GM06990 (cell line): ENCODE results near the gene CD99L2.

Experiments used
- DNase-seq: peaks from one replicate; pipeline ENCODE4 v3.0.0-alpha.2; 2011; ENCODE audit not compliant: insufficient read length; ENCODE audit errors: extremely low read depth
- H3K27me3 ChIP-seq: replicated peaks from 2 replicates; pipeline ENCODE4 v1.6.0; 2011; ENCODE audit warnings: low read length; ENCODE audit not compliant: control insufficient read depth, insufficient read depth
- H3K36me3 ChIP-seq: 2 replicates; pipeline ENCODE4 v1.5.1; 2011; ENCODE audit warnings: low read length; ENCODE audit not compliant: control insufficient read depth, insufficient read depth
- H3K4me3 ChIP-seq: replicated peaks from 2 replicates; pipeline ENCODE4 v1.5.1; 2011; ENCODE audit warnings: low read depth, mild to moderate bottlenecking, control low read depth, low read length
- CTCF ChIP-seq: IDR thresholded peaks from 2 replicates; pipeline ENCODE4 v1.5.1; 2011; ENCODE audit warnings: low read length, control low read depth, mild to moderate bottlenecking, inconsistent platforms; ENCODE audit not compliant: insufficient read depth, poor library complexity, severe bottlenecking

Gene CD99L2

GRCh38 chrX:150936556-150936955 is 38.1 kb upstream of the CD99L2 start:
- no peak for TF ChIP-seq CTCF
- H3K4me3 ChIP-seq = no peak overlapping the region
- DNase-seq = no peak
- no peaks in the 10 kb centered on the region; the same call in 1 of the 2 replicates for H3K27me3 ChIP-seq
- H3K36me3 ChIP-seq = no peaks in the 10 kb centered on the region

- Histone ChIP-seq H3K27me3 (no peaks in the 10 kb centered on the region; the same call in 1 of the 2 replicates), H3K4me3 (no peak overlapping the region), H3K36me3 (no peaks in the 10 kb centered on the region)
- TF ChIP-seq CTCF = no peak
- DNase-seq = no peak
Measured at GRCh38 chrX:150935467-150935866, 37.0 kb upstream of the CD99L2 start.

GRCh38 chrX:150934453-150934852 is 36.0 kb upstream of the CD99L2 start:
- no peak for TF ChIP-seq CTCF
- no peaks in the 10 kb centered on the region for H3K36me3 ChIP-seq
- no peak overlapping the region for H3K4me3 ChIP-seq
- no peaks in the 10 kb centered on the region; the same call in 1 of the 2 replicates for H3K27me3 ChIP-seq
- DNase-seq = no peak

- Histone ChIP-seq H3K27me3 (no peaks in the 10 kb centered on the region; the same call in 1 of the 2 replicates), H3K4me3 (no peak overlapping the region), H3K36me3 (no peaks in the 10 kb centered on the region)
- TF ChIP-seq CTCF = no peak
- DNase-seq = no peak
Measured at GRCh38 chrX:150933945-150934350, 35.5 kb upstream of the CD99L2 start.

- no peak overlapping the region for H3K4me3 ChIP-seq
- TF ChIP-seq CTCF = no peak
- H3K36me3 ChIP-seq = no peaks in the 10 kb centered on the region
- no peak for DNase-seq
- H3K27me3 ChIP-seq = no peaks in the 10 kb centered on the region
Measured at GRCh38 chrX:150929058-150929457, 30.6 kb upstream of the CD99L2 start.

GRCh38 chrX:150926791-150927190 is 28.3 kb upstream of the CD99L2 start:
- Histone ChIP-seq H3K4me3 (no peak overlapping the region), H3K36me3 (no peaks in the 10 kb centered on the region), H3K27me3 (no peaks in the 10 kb centered on the region)
- no peak for TF ChIP-seq CTCF
- no peak for DNase-seq
